Effector CD4-positive, alpha-beta T cell (primary cell): ENCODE data around the gene CREBBP.
A peak's percentile ranks its signal among the peaks of the same experiment; 100 is the strongest.
"Not testable (repeated sequence)": the region's sequence is repeated elsewhere in the genome, so short reads cannot be mapped to it uniquely, and the experiment has no call there.

Source experiments
- DNase-seq: peaks from one replicate; pipeline ENCODE4 v3.0.0-alpha.2; 2020
- total RNA-seq: gene quantifications from one replicate; lab custom pipeline; 2026; lab: John Stamatoyannopoulos, UW

CREBBP gene
- 262 reads per million, percentile 94 among the genes with 10 or more reads in this experiment for total RNA-seq

- DNase-seq: peak; percentile 84
These were observed at the start of gene CREBBP for GRCh38 chr16:3880623-3881498. TSS of gene CREBBP (minus strand) at chr16:3880713. CDS start at chr16:3879916, 797 bp downstream.

- not testable (repeated sequence) for DNase-seq
These were observed 46.6 kb upstream of the CREBBP start for GRCh38 chr16:3927147-3927546.

- DNase-seq: no peak
These were observed 44.2 kb upstream of the CREBBP start for GRCh38 chr16:3924763-3925162.

GRCh38 chr16:3922241-3922640 is 41.7 kb upstream of the CREBBP start:
- DNase-seq: no peak

GRCh38 chr16:3920206-3920605 is 39.7 kb upstream of the CREBBP start:
- DNase-seq: no peak

GRCh38 chr16:3919413-3919812 is 38.9 kb upstream of the CREBBP start:
- no peak for DNase-seq

- no peak for DNase-seq
These were observed 35.1 kb upstream of the CREBBP start for GRCh38 chr16:3915426-3916260.

- no peak for DNase-seq
These were observed 32.4 kb upstream of the CREBBP start for GRCh38 chr16:3912897-3913296.

- DNase-seq: no peak
These were observed 31.9 kb upstream of the CREBBP start for GRCh38 chr16:3912373-3912772.

GRCh38 chr16:3911741-3912140 is 31.2 kb upstream of the CREBBP start:
- not testable (repeated sequence) for DNase-seq

GRCh38 chr16:3909791-3910583 is 29.5 kb upstream of the CREBBP start:
- no peak for DNase-seq

- no peak for DNase-seq
These were observed 28.5 kb upstream of the CREBBP start for GRCh38 chr16:3908951-3909437.

- no peak for DNase-seq
These were observed 27.1 kb upstream of the CREBBP start for GRCh38 chr16:3907586-3907985.

- no peak for DNase-seq
These were observed 25.9 kb upstream of the CREBBP start for GRCh38 chr16:3906363-3906762.

- DNase-seq: no peak
These were observed 24.4 kb upstream of the CREBBP start for GRCh38 chr16:3904875-3905274.

GRCh38 chr16:3890091-3890490 is 9.6 kb upstream of the CREBBP start:
- no peak for DNase-seq

GRCh38 chr16:3889059-3889458 is 8.5 kb upstream of the CREBBP start:
- no peak for DNase-seq

- DNase-seq: not testable (repeated sequence)
These were observed 5.5 kb upstream of the CREBBP start for GRCh38 chr16:3885999-3886398.

GRCh38 chr16:3884398-3884797 is 3.9 kb upstream of the CREBBP start:
- DNase-seq: no peak

- no peak for DNase-seq
These were observed 2.0 kb upstream of the CREBBP start for GRCh38 chr16:3882531-3882930.

- no peak for DNase-seq
These were observed 1.0 kb upstream of the CREBBP start for GRCh38 chr16:3881499-3881990.

- peak; percentile 62 for DNase-seq
These were observed 487 bp downstream of the CREBBP start for GRCh38 chr16:3879887-3880564.
